Memory B cell (primary cell): Measurements from ENCODE around the gene MPRIP.

Experiments
- ATAC-seq: fragments of 150-1000 bp; cut with Tn5 transposase; 2 replicates; pipeline ENCODE4 v1.10.0; 2021; ENCODE audit warnings: low read depth, mild to moderate bottlenecking, moderate library complexity
- DNase-seq, 2 donors: peaks; one replicate each; pipeline ENCODE4 v3.0.0; 2022; ENCODE audit warnings: low spot score in 2 of 2
- H3K27ac Mint-ChIP-seq: one replicate; pipeline ENCODE4 v1.8.0; 2022; ENCODE audit warnings: mild to moderate bottlenecking, moderate library complexity, mixed read lengths
- H3K27me3 Mint-ChIP-seq: one replicate; pipeline ENCODE4 v1.8.0; 2022; ENCODE audit warnings: mixed read lengths
- H3K36me3 Mint-ChIP-seq: one replicate; pipeline ENCODE4 v1.8.0; 2022; ENCODE audit warnings: mild to moderate bottlenecking, mixed read lengths
- H3K4me1 Mint-ChIP-seq: one replicate; pipeline ENCODE4 v1.8.0; 2022; ENCODE audit warnings: mixed read lengths
- H3K4me3 Mint-ChIP-seq: one replicate; pipeline ENCODE4 v1.8.0; 2022; ENCODE audit warnings: mild to moderate bottlenecking, moderate library complexity, mixed read lengths
- H3K9me3 Mint-ChIP-seq: one replicate; pipeline ENCODE4 v1.8.0; 2022; ENCODE audit warnings: mixed read lengths

Gene MPRIP

GRCh38 chr17:17122781-17123483 is 80.7 kb downstream of the MPRIP start:
- no peaks in the 10 kb centered on the region for H3K9me3 Mint-ChIP-seq
- peaks cover 50% of the 10 kb centered on the region for H3K4me1 Mint-ChIP-seq
- no peak overlapping the region for H3K27ac Mint-ChIP-seq
- ATAC-seq (peak; percentile 56), DNase-seq (no peak)
- H3K36me3 Mint-ChIP-seq, result peaks cover 3% of the 10 kb centered on the region
- H3K27me3 Mint-ChIP-seq, result no peaks in the 10 kb centered on the region
- peak overlapping the region; percentile 1 for H3K4me3 Mint-ChIP-seq

GRCh38 chr17:17124341-17124740 is 82.1 kb downstream of the MPRIP start:
- H3K9me3 Mint-ChIP-seq, result no peaks in the 10 kb centered on the region
- no peak for ATAC-seq

GRCh38 chr17:17125136-17126084 is 83.2 kb downstream of the MPRIP start:
- ATAC-seq, result no peak
- Mint-ChIP-seq H3K27ac (peak overlapping the region; percentile 73), H3K4me1 (peaks cover 38% of the 10 kb centered on the region), H3K27me3 (no peaks in the 10 kb centered on the region), H3K36me3 (peaks cover 8% of the 10 kb centered on the region), H3K4me3 (no peak overlapping the region), H3K9me3 (no peaks in the 10 kb centered on the region)
- DNase-seq, result no peak

More at GRCh38 chr17:17124341-17124740, 82.1 kb downstream of the MPRIP start:
- no peak for DNase-seq
- Mint-ChIP-seq H3K27ac (no peak overlapping the region), H3K27me3 (no peaks in the 10 kb centered on the region), H3K36me3 (peaks cover 8% of the 10 kb centered on the region), H3K4me1 (peaks cover 46% of the 10 kb centered on the region), H3K4me3 (no peak overlapping the region)

GRCh38 chr17:17126131-17127110 is 84.2 kb downstream of the MPRIP start:
- Mint-ChIP-seq H3K4me1 (peaks cover 34% of the 10 kb centered on the region), H3K4me3 (no peak overlapping the region)
- ATAC-seq, result no peak

GRCh38 chr17:17127156-17127555 is 84.9 kb downstream of the MPRIP start:
- no peaks in the 10 kb centered on the region for H3K9me3 Mint-ChIP-seq
- H3K27me3 Mint-ChIP-seq, result no peaks in the 10 kb centered on the region
- no peak overlapping the region for H3K4me3 Mint-ChIP-seq
- peaks cover 27% of the 10 kb centered on the region for H3K4me1 Mint-ChIP-seq
- DNase-seq (no peak), ATAC-seq (no peak)
- no peak overlapping the region for H3K27ac Mint-ChIP-seq
- H3K36me3 Mint-ChIP-seq, result peaks cover 8% of the 10 kb centered on the region

More at GRCh38 chr17:17126131-17127110, 84.2 kb downstream of the MPRIP start:
- no peaks in the 10 kb centered on the region for H3K27me3 Mint-ChIP-seq
- no peaks in the 10 kb centered on the region for H3K9me3 Mint-ChIP-seq
- H3K36me3 Mint-ChIP-seq, result peaks cover 8% of the 10 kb centered on the region
- no peak for DNase-seq
- no peak overlapping the region for H3K27ac Mint-ChIP-seq

GRCh38 chr17:17127730-17128291 is 85.6 kb downstream of the MPRIP start:
- no peak for ATAC-seq
- no peak overlapping the region for H3K27ac Mint-ChIP-seq
- no peaks in the 10 kb centered on the region for H3K27me3 Mint-ChIP-seq

GRCh38 chr17:17128476-17129075 is 86.3 kb downstream of the MPRIP start:
- peaks cover 18% of the 10 kb centered on the region for H3K4me1 Mint-ChIP-seq
- H3K36me3 Mint-ChIP-seq, result peaks cover 9% of the 10 kb centered on the region
- H3K4me3 Mint-ChIP-seq, result no peak overlapping the region
- DNase-seq (no peak), ATAC-seq (no peak)
- no peaks in the 10 kb centered on the region for H3K9me3 Mint-ChIP-seq
- no peaks in the 10 kb centered on the region for H3K27me3 Mint-ChIP-seq
- H3K27ac Mint-ChIP-seq, result no peak overlapping the region

More at GRCh38 chr17:17127730-17128291, 85.6 kb downstream of the MPRIP start:
- Mint-ChIP-seq H3K4me1 (peaks cover 22% of the 10 kb centered on the region), H3K9me3 (no peaks in the 10 kb centered on the region), H3K36me3 (peaks cover 9% of the 10 kb centered on the region), H3K4me3 (no peak overlapping the region)
- DNase-seq, result no peak

- peaks cover 13% of the 10 kb centered on the region for H3K4me1 Mint-ChIP-seq
- peaks cover 12% of the 10 kb centered on the region for H3K36me3 Mint-ChIP-seq
- no peak for ATAC-seq
Observed at GRCh38 chr17:17129466-17129865, 87.2 kb downstream of the MPRIP start.

GRCh38 chr17:17130077-17130844 is 88.0 kb downstream of the MPRIP start:
- Mint-ChIP-seq H3K4me1 (peaks cover 6% of the 10 kb centered on the region), H3K36me3 (peaks cover 14% of the 10 kb centered on the region), H3K27ac (no peak overlapping the region), H3K27me3 (no peaks in the 10 kb centered on the region), H3K9me3 (no peaks in the 10 kb centered on the region), H3K4me3 (no peak overlapping the region)
- no peak for DNase-seq
- ATAC-seq, result no peak

More at GRCh38 chr17:17129466-17129865, 87.2 kb downstream of the MPRIP start:
- no peak for DNase-seq
- H3K27ac Mint-ChIP-seq, result no peak overlapping the region
- H3K9me3 Mint-ChIP-seq, result no peaks in the 10 kb centered on the region
- H3K27me3 Mint-ChIP-seq, result no peaks in the 10 kb centered on the region
- H3K4me3 Mint-ChIP-seq, result no peak overlapping the region

- DNase-seq (no peak), ATAC-seq (no peak)
- H3K27me3 Mint-ChIP-seq, result no peaks in the 10 kb centered on the region
- H3K4me1 Mint-ChIP-seq, result peaks cover 2% of the 10 kb centered on the region
- H3K9me3 Mint-ChIP-seq, result no peaks in the 10 kb centered on the region
- peaks cover 14% of the 10 kb centered on the region for H3K36me3 Mint-ChIP-seq
- no peak overlapping the region for H3K4me3 Mint-ChIP-seq
- H3K27ac Mint-ChIP-seq, result no peak overlapping the region
Observed at GRCh38 chr17:17131839-17132238, 89.6 kb downstream of the MPRIP start.

- DNase-seq (no peak), ATAC-seq (no peak)
- H3K36me3 Mint-ChIP-seq, result peaks cover 11% of the 10 kb centered on the region
- H3K9me3 Mint-ChIP-seq, result no peaks in the 10 kb centered on the region
- peaks cover 2% of the 10 kb centered on the region for H3K4me1 Mint-ChIP-seq
- H3K4me3 Mint-ChIP-seq, result no peak overlapping the region
- no peak overlapping the region for H3K27ac Mint-ChIP-seq
- no peaks in the 10 kb centered on the region for H3K27me3 Mint-ChIP-seq
Observed at GRCh38 chr17:17132746-17133145, 90.5 kb downstream of the MPRIP start.
